Measurements from ENCODE around the gene POLR3B. TPM values are rescaled to one million over a fixed set of nuclear protein-coding genes. Genes with fewer than 3 reads are reported as not detected.

The POLR3B gene
- total RNA-seq, 1 experiment from 2014 or later, result 10.7 TPM

DNA sequence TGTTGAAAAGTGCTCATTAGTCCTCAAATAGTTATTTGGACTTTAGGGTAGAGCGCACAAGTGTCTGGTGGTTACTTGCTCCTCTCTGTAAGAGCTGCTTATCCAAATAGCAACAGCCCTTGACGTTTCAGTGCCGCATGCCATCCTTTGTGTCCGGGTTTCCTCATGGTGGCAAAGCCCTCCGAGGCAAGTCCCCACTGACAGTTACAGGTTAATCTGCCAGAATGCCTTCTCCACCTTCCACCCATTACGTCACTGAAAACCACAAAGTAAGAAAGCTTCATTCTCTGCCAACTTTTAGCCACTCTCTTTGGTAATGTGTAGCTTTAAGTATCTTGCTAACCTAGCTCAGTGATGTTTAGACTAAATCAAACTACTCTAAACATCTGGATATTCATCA, 78.6 kb downstream of the POLR3B start:
- DNase-seq (ENCODE audit: low read depth, low spot score) (no peak), ATAC-seq (no peak)
- ChIA-PET POLR2A (no interaction called here), CTCF (no interaction called here), RAD21 (ENCODE audit: low non-redundant PET in 1 of 2, low total read pairs in 2 of 2, uncharacterized antibody in 2 of 2, unreplicated experiment in 2 of 2) (no interaction called here)
- no peaks in the 10 kb centered on the region for H4K20me1 ChIP-seq (ENCODE audit: insufficient read depth)
- no peak overlapping the region for H3K4me2 ChIP-seq (ENCODE audit: low read length)
- H3K4me1 ChIP-seq (ENCODE audit: control insufficient read depth in 1 of 2, insufficient read depth in 2 of 2, low read length in 2 of 2), result no peaks in the 10 kb centered on the region
- no peak overlapping the region for H3K9ac ChIP-seq (ENCODE audit: low read length)
- no peaks in the 10 kb centered on the region for H3K27me3 ChIP-seq (ENCODE audit: insufficient read depth, low read length)
- H3K9me3 ChIP-seq (ENCODE audit: control insufficient read depth in 1 of 2, insufficient read depth in 1 of 2, low read depth in 1 of 2, low read length in 2 of 2), result no peaks in the 10 kb centered on the region
- peaks cover 4 to 6% of the 10 kb centered on the region in 2 experiments; a peak in 2 of 4 replicates for H3K36me3 ChIP-seq (ENCODE audit: control insufficient read depth in 1 of 2, insufficient read depth in 2 of 2, low read length in 2 of 2)
- TF ChIP-seq REST (IDR thresholded peaks at IDR 0.05; ENCODE audit: low read depth), result no peak
- H2AFZ ChIP-seq (ENCODE audit: low read depth, low read length, poor library complexity, severe bottlenecking), result no peak overlapping the region
- no peak overlapping the region for H3K27ac ChIP-seq (ENCODE audit: low read depth, low read length)
- H3K4me3 ChIP-seq (replicated peaks in 1 of 2; ENCODE audit: low read depth in 1 of 2, low read length in 2 of 2), result no peak overlapping the region
- BruUV-seq (replicated peaks), result no TSS peak
- H3K9me2 ChIP-seq (ENCODE audit: insufficient read depth), result no peaks in the 10 kb centered on the region
- no peaks in the 10 kb centered on the region for H3K79me2 ChIP-seq (ENCODE audit: insufficient read depth, low read length)
- intact Hi-C loops (cut with micrococcal nuclease), result no loop called here

DNA sequence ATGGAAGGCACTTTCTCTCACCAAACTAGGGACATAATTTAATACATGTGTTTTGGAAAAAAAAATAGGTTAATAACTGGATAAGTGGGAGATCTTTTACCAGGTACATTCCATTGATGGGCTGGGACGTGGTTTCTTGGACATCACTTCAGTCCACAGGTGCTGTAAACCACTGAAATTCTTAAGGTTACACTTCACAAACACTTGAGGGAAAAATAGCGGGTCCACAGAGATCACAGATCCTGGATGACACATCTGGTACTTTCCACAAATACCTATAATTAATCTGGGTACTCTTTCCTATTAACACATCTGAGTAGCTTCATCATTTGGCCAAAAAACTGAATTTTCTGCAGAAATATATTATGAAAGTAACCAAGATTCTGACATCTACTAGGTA, 85.0 kb downstream of the POLR3B start:
- no peak overlapping the region for H3K4me2 ChIP-seq (ENCODE audit: low read length)
- no peak overlapping the region for H3K4me3 ChIP-seq (replicated peaks in 1 of 2; ENCODE audit: low read depth in 1 of 2, low read length in 2 of 2)
- H3K36me3 ChIP-seq (ENCODE audit: control insufficient read depth in 1 of 2, insufficient read depth in 2 of 2, low read length in 2 of 2), result peaks cover 2 to 6% of the 10 kb centered on the region in 2 experiments; a peak in 2 of 4 replicates
- no peak for DNase-seq (ENCODE audit: low read depth, low spot score)
- intact Hi-C loops (cut with micrococcal nuclease), result no loop called here
- no peak for ATAC-seq
- H4K20me1 ChIP-seq (ENCODE audit: insufficient read depth), result no peaks in the 10 kb centered on the region; the same call in 1 of the 2 replicates
- BruUV-seq (replicated peaks), result no TSS peak
- ChIA-PET RAD21 (ENCODE audit: low non-redundant PET in 1 of 2, low total read pairs in 2 of 2, uncharacterized antibody in 2 of 2, unreplicated experiment in 2 of 2) (no interaction called here), CTCF (no interaction called here), POLR2A (no interaction called here)
- no peaks in the 10 kb centered on the region for H3K9me2 ChIP-seq (ENCODE audit: insufficient read depth)
- no peak overlapping the region for H3K27ac ChIP-seq (ENCODE audit: low read depth, low read length)
- H3K9me3 ChIP-seq (ENCODE audit: control insufficient read depth in 1 of 2, insufficient read depth in 1 of 2, low read depth in 1 of 2, low read length in 2 of 2), result no peaks in the 10 kb centered on the region
- no peak overlapping the region for H3K9ac ChIP-seq (ENCODE audit: low read length)
- no peaks in the 10 kb centered on the region for H3K79me2 ChIP-seq (ENCODE audit: insufficient read depth, low read length)
- no peaks in the 10 kb centered on the region for H3K4me1 ChIP-seq (ENCODE audit: control insufficient read depth in 1 of 2, insufficient read depth in 2 of 2, low read length in 2 of 2)
- H3K27me3 ChIP-seq (ENCODE audit: insufficient read depth, low read length), result no peaks in the 10 kb centered on the region
- H2AFZ ChIP-seq (ENCODE audit: low read depth, low read length, poor library complexity, severe bottlenecking), result no peak overlapping the region
- TF ChIP-seq REST (IDR thresholded peaks at IDR 0.05; ENCODE audit: low read depth), result no peak
- no peak for TF ChIP-seq YY1 (IDR thresholded peaks at IDR 0.05; ENCODE audit: extremely low read depth, insufficient replicate concordance, low read depth, low read length)
- no peak for TF ChIP-seq JUND (IDR thresholded peaks at IDR 0.05)
- no peak for TF ChIP-seq RAD21 (IDR thresholded peaks at IDR 0.05; ENCODE audit: low read depth)
- TF ChIP-seq ELF1 (IDR thresholded peaks at IDR 0.05; ENCODE audit: borderline replicate concordance, low read depth), result no peak
- TF ChIP-seq SIN3A (IDR thresholded peaks at IDR 0.05; ENCODE audit: low read depth), result no peak
- no peak for TF ChIP-seq CEBPB (IDR thresholded peaks at IDR 0.05; ENCODE audit: low read depth)
- no peak for TF ChIP-seq FOSL1 (IDR thresholded peaks at IDR 0.05; ENCODE audit: low read depth)
- TF ChIP-seq EZH2phosphoT487 (IDR thresholded peaks at IDR 0.05; ENCODE audit: borderline replicate concordance), result no peak
- no peak for TF ChIP-seq POLR2A (IDR thresholded peaks at IDR 0.05; ENCODE audit: borderline replicate concordance, extremely low read depth, insufficient read depth, insufficient read length)
- no peak for TF ChIP-seq EGR1 (IDR thresholded peaks at IDR 0.05; ENCODE audit: low read depth)
- no peak for TF ChIP-seq CBX3 (IDR thresholded peaks at IDR 0.05; ENCODE audit: low read depth)
- no peak for TF ChIP-seq ATF3 (IDR thresholded peaks at IDR 0.05)

All from HCT116 (cell line).